NK-92 (cell line): ENCODE results near the gene UPF2.
A peak's percentile ranks its signal among the peaks of the same experiment; 100 is the strongest.
"Not testable (repeated sequence)": the region's sequence is repeated elsewhere in the genome, so short reads cannot be mapped to it uniquely, and the experiment has no call there.

Source experiments
- DNase-seq: peaks from one replicate; lab custom pipeline; 2025; ENCODE audit not compliant: unreplicated experiment; lab: John Stamatoyannopoulos, UW

The UPF2 gene, protein sequence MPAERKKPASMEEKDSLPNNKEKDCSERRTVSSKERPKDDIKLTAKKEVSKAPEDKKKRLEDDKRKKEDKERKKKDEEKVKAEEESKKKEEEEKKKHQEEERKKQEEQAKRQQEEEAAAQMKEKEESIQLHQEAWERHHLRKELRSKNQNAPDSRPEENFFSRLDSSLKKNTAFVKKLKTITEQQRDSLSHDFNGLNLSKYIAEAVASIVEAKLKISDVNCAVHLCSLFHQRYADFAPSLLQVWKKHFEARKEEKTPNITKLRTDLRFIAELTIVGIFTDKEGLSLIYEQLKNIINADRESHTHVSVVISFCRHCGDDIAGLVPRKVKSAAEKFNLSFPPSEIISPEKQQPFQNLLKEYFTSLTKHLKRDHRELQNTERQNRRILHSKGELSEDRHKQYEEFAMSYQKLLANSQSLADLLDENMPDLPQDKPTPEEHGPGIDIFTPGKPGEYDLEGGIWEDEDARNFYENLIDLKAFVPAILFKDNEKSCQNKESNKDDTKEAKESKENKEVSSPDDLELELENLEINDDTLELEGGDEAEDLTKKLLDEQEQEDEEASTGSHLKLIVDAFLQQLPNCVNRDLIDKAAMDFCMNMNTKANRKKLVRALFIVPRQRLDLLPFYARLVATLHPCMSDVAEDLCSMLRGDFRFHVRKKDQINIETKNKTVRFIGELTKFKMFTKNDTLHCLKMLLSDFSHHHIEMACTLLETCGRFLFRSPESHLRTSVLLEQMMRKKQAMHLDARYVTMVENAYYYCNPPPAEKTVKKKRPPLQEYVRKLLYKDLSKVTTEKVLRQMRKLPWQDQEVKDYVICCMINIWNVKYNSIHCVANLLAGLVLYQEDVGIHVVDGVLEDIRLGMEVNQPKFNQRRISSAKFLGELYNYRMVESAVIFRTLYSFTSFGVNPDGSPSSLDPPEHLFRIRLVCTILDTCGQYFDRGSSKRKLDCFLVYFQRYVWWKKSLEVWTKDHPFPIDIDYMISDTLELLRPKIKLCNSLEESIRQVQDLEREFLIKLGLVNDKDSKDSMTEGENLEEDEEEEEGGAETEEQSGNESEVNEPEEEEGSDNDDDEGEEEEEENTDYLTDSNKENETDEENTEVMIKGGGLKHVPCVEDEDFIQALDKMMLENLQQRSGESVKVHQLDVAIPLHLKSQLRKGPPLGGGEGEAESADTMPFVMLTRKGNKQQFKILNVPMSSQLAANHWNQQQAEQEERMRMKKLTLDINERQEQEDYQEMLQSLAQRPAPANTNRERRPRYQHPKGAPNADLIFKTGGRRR

GRCh38 chr10:12042797-12043651 lies at the start of gene UPF2:
TSS of gene UPF2 (minus strand) at chr10:12042809. CDS start at chr10:12035423, 7,386 bp downstream.
- DNase-seq, result peak; percentile 78

- no peak for DNase-seq
Measured at GRCh38 chr10:12091421-12091820, 48.8 kb upstream of the UPF2 start.

- no peak for DNase-seq
Measured at GRCh38 chr10:12088919-12089318, 46.3 kb upstream of the UPF2 start.

DNA sequence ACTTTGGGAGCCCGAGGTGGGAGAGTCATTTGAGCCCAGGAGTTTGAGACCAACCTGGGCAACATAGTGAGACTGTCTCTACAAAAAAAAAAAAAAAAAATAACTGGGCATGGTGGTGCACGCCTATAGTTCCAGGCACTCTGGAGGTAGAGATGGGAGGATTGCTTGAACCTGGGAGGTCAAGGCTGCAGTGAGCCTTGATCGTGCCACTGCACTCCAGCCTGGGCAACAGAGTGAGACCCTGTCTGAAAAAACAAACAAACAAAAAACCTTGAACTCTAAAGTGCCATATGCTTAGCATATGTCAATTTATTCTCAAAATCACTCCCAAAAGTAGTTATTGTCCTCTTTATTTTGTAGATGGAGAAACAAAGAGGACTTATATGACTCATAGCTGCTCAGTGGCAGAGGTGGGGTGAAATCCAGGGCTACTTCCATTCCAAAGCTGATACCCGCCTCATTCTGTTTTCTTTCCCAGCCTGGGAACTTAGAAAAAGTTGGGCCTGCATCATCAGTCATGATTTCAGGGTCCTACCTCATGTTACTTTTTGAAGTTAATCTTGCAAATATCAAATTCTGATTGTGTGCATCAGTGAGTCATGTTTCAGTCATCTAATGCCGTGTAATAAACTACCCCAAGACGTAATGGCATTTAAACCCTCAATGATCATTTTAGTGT lies 39.4 kb upstream of the UPF2 start:
- no peak for DNase-seq

- no peak for DNase-seq
Measured at GRCh38 chr10:12081470-12081869, 38.9 kb upstream of the UPF2 start.

DNA sequence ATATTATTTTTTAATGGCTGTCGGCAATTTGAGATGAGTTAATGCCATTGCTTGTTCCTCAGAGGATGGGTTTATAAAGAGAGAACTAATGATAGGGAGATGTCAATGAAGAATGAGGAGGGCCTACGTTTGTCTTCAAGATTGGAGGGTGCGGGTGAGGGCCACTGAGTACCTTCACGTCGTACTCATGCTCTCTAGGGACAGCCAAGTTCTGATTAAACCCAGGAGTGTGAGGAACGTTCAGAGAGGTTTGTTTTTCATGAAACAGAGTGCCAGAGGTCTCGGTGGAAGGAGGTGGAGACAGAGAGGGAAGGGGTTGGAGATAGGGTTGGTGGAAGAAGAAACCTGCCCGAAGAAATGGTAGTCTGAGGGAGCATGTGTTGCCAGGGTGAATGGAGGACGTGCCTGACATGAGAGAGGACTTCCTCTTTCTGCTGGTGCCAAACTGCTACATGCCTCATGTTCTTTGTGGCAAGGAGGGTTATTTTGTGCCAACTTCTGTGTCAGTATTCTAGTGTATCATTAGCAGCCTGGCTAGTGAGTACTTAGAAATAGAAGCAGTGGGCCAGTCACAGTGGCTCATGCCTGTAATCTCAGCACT lies 35.1 kb upstream of the UPF2 start:
- no peak for DNase-seq

- no peak for DNase-seq
Measured at GRCh38 chr10:12073526-12073925, 30.9 kb upstream of the UPF2 start.

GRCh38 chr10:12071441-12071840 lies 28.8 kb upstream of the UPF2 start:
- not testable (repeated sequence) for DNase-seq

DNA sequence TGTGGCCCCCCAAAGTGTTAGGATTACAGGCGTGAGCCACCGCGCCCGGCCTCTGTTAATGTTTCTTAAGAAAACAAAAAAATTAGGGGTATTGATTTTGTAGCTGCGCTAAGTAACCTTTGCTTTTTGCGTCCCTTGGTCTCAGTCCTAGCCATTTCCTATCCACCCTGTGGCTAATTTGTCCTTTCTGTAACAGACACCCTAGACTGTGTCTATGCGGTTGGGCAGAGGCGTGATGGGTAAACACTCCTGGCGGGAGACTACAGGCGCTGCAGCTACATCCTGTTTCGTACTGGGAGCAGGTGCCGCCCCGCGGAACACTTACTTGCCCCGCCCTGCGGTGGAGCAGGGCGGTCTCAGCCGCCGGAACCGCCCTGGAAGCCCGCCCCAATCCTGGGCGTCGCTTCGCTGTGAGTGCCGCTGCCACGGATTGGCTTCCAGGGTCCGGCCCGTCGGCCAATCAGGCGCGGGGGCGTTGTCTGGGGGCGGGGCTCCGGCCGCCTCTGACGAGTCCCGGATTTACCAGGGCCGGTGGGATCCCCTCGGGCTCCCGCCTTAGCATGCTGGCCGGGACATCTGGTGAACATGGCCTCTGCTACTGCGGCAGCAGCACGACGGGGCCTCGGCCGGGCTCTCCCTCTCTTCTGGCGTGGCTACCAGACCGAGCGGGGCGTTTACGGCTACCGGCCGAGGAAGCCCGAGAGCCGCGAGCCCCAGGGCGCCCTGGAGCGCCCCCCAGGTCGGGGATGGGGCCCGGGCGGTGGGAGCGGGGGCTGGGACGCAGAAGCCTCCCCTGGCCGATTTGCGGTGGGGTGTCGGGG lies 26.1 kb upstream of the UPF2 start, which contains the start of gene DHTKD1:
Gene DHTKD1, plus strand, starts transcription at position 506 of the 821 bp plus-strand sequence. Its CDS starts 80 bp downstream, at position 586.
- DNase-seq, result peak; percentile 78

GRCh38 chr10:12067336-12067735 lies 24.7 kb upstream of the UPF2 start:
- DNase-seq, result no peak

DNA sequence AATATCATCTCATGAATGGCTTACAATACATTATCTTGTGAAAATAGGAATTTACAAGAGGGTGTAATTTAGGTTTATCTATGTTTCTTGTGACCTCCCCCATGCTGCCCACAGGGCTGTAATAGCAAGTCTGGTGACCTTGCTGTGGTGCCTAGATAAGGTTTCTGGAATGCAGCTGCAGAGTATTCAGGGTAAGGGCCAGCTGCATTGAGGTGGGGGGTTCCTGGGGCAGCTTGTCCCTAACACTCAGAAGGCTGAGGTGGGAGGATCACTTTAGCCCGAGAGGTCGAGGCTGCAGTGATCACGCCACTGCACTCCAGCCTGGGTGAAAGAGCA lies 20.8 kb upstream of the UPF2 start:
- DNase-seq, result no peak

DNA sequence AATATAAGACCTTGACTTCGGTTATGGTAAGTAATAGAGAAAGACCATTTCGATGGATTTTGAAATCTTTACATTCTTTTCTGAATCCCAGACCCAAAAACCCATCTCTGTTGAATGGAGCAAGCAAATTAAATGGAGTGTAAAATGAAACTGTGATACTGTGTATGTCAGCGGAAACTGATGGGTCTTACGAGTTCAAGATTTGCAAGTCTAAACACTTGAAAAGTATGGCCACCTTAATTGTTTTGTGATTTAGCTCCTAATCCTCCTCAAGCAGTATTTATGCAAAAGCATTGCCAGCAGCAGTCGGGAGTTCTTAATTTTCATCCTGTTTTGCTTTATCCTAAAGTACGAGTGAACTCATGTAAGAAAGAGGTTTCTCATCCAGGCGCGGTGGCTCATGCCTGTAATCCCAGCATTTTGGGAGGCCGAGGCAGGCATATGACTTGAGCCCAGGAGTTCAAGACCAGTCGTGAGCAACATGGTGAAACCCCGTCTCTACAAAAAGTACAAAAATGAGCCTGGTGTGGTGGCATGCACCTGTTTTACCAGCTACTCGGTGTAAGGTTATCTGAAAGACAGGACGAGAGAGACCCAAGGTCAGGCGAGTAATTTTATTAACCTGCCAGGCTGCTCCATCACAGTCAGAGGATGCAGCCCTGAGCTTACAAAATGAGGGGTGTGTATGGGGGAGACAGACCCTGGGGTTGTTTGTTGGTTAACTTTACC lies 20.3 kb upstream of the UPF2 start:
- DNase-seq, result no peak

DNA sequence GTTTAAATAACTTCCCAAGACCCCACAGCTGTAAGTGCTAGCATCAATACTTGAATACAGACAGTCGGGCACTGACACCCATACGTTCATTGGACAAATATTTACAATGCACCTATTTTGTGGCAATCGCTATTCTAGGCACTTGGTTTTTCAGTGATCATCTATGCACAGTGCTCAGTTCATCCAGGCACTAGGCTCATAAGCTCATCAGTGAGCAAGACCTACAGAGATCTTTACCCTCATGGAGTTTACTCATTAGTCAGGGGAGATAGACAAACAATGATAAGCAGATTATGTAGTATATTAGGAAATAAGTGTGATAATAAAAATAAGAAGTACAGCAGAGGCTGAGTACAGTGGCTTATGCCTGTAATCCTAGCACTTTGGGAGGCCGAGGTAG lies 18.5 kb upstream of the UPF2 start:
- DNase-seq, result no peak

GRCh38 chr10:12056748-12057147 lies 14.1 kb upstream of the UPF2 start:
- DNase-seq, result no peak

- no peak for DNase-seq
Measured at GRCh38 chr10:12055732-12056131, 13.1 kb upstream of the UPF2 start.

GRCh38 chr10:12051241-12051640 lies 8.6 kb upstream of the UPF2 start:
- no peak for DNase-seq

DNA sequence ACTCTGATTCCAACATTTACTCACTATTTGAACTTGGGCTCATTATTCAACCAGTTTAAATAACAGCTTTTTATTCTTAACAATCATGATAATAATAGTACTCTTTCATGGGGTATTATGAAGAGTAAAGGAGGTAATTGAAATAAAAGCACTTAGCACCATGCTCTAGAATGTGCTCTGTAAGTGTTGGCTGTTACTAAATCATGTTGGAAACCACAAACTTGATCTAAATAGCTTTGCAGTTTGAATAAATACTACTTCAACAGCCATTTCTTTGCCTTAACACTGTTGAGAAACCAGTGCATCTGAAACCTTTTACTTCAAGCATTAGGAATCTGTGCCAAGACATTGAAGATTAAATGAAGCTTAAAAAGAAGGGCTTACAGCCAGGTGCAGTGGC lies 7.9 kb upstream of the UPF2 start:
- DNase-seq, result no peak

GRCh38 chr10:12048547-12048946 lies 5.9 kb upstream of the UPF2 start:
- no peak for DNase-seq
